GM10266 (cell line): ENCODE data around the gene SMG9.

Source experiments
- DNase-seq: peaks from one replicate; pipeline ENCODE4 v3.0.0; 2012; ENCODE audit errors: extremely low spot score
- CTCF ChIP-seq: IDR thresholded peaks from 2 replicates; pipeline ENCODE4 v1.5.1; 2012; ENCODE audit warnings: mild to moderate bottlenecking, low read depth; ENCODE audit not compliant: control insufficient read depth, insufficient read depth; ENCODE audit errors: missing control alignments

Gene SMG9

GRCh38 chr19:43798026-43798545 is 43.3 kb upstream of the SMG9 start:
- DNase-seq: no peak
- TF ChIP-seq CTCF: no peak

DNA sequence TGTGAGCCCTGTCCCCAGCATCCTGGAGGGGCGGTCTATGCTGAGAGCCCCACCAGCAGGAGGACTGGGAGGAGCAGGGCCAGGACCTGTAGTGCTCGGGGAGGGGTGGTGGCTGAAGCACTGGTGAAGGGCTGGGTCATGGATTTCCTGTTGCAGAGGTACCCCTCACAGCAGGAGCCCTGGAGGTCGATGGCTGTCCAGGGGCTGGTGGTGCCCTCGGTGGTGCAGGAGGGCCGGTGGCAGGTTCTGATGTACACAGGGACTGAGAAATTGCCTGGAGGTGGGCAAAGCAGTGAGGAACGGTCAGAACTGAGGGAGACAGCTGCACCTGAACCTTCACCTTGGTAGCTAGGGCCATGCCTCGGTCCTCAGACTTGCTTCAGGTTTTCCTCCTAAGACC is 42.8 kb upstream of the SMG9 start:
- no peak for TF ChIP-seq CTCF
- no peak for DNase-seq

GRCh38 chr19:43797118-43797517 is 42.4 kb upstream of the SMG9 start:
- TF ChIP-seq CTCF: no peak
- no peak for DNase-seq

- DNase-seq: no peak
- TF ChIP-seq CTCF: no peak
Measured at GRCh38 chr19:43790587-43790986, 35.8 kb upstream of the SMG9 start.

DNA sequence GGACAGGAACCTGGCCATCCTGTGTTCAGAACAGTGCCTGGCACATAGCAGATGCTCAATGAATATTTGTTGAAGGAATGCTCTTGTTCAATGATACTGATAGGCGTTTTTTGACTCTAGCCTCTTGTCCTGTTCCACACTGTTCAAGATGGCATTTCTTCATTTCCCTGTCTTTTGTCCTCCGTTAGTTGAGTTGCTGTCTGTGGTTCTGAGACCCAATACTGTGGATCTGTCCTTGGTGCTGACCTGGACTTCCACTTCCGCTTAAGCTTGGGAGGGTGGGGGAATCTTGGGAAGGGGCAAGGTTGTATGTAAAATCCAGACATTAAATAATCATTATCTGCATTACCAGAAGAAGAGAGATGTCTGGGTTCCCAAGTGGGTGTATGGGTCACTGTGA is 34.3 kb upstream of the SMG9 start:
- no peak for DNase-seq

GRCh38 chr19:43786665-43787064 is 31.9 kb upstream of the SMG9 start:
- no peak for TF ChIP-seq CTCF
- DNase-seq: no peak

More for the DNA sequence above, 34.3 kb upstream of the SMG9 start:
- TF ChIP-seq CTCF: no peak

GRCh38 chr19:43784981-43785808 is 30.4 kb upstream of the SMG9 start:
- DNase-seq: peak; percentile 77
- TF ChIP-seq CTCF: peak; percentile 97
